ENCODE measurements around the gene SREBF2. TPM values are rescaled to one million over a fixed set of nuclear protein-coding genes. Genes with fewer than 3 reads are reported as not detected.

The SREBF2 gene
- 83.0 TPM for polyA plus RNA-seq (2013, experiment 1 of 2; ENCODE audit: insufficient read length)
- 81.7 TPM for polyA plus RNA-seq (2013, experiment 2 of 2; ENCODE audit: insufficient read length)

- peak; percentile 100 for DNase-seq
Observed at GRCh38 chr22:41832553-41833368, at the start of gene SREBF2. SREBF2 (plus strand) TSS chr22:41833105; CDS start chr22:41833271, 166 bp downstream.

DNA sequence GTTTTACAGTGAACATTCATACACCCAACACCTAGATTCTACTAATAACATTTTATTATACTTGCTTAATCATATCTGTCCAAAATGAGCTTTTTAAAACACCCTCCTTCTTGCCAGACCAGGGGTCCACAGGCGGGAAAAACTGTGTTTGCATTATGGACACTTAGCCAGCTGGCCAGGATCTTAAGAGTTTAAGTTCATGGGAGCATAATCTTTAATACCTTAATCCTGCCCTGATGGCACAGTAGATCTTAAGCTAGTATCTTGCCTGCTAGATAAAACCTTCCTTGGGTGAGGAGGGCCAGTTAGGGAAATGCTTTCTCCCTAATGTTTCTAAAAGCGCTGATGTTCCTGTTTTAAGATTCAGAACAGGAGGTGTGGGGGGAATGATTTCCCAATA, 45.6 kb upstream of the SREBF2 start:
- no peak for DNase-seq

DNA sequence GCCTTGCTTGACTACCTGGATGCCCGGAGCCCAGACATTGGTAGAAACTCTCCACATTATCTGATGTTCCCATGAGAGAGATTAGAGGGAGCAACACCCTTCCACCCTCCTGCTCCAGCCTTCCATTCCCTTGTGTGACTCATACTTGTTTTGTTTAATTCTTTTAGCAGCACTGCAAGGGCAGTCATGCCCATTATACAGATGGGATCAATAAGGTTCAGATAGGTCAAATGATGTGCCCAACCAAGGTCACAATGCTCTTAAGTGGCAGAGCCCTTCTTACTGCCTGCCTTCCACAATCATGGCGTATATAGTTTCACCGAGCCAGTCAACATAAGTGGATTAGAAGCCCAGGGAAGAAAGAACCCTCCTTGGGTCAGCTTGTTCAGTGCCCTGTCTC, 39.0 kb upstream of the SREBF2 start:
- DNase-seq = no peak

DNA sequence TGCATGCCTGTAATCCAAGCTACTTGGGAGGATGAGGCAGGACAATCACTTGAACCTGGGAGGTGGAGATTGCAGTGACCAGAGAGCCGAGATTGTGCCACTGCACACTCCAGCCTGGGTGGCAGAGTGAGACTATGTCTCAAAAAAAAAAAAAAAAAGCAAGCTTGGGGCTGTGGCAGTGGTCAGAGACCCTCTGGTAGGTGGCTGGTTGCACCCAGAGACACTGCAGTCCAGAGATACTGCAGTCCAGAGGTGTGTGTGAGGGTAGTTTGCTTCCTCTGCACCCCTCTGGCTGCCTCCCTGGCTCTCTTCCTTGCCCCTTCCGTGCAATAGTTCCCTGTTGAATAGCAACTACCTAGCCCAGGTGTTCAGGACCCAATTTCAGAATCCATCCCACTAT, 34.2 kb upstream of the SREBF2 start:
- DNase-seq = no peak

DNA sequence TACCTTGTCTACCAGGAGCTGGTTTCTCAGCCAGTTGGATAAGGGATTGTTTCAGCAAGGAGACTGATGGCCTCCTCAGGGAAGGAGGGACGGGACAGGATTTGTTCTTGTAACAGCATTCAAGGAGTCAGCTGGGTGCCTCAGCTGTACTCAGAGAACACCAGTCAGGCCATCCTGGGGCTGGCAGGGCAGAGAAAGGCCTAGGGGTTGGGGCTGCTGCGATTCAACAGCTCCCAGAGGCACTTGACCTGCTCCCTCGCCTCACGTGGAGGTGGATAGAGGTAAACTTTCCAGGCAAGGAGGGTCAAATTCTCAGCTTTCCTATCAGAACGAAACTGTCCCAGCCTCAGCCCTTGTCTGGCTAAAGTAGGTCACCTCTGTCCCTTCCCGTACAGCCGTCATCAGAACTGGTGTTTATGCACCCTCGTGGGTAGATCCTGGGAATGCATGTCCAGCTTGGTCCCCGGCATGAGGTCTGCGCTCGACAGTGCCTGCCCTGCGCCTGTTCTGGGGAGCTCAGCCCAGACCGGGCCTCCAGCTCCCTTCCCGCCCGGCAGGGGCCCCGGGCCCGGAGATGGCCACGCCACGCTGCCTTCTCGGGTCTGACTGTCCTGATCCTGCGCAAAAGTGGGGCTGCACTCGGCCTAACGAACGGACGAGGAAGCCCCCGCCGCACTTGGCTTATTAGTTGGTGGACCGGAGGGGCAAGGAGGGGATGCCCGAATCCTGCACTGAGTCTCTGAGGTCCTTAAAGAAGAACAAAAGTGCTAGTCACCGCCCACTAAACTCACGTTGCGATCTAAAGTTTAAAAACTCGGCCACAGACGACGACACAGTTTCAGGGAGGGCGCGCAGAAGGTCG, 33.2 kb upstream of the SREBF2 start:
- peak; percentile 14 for DNase-seq

DNA sequence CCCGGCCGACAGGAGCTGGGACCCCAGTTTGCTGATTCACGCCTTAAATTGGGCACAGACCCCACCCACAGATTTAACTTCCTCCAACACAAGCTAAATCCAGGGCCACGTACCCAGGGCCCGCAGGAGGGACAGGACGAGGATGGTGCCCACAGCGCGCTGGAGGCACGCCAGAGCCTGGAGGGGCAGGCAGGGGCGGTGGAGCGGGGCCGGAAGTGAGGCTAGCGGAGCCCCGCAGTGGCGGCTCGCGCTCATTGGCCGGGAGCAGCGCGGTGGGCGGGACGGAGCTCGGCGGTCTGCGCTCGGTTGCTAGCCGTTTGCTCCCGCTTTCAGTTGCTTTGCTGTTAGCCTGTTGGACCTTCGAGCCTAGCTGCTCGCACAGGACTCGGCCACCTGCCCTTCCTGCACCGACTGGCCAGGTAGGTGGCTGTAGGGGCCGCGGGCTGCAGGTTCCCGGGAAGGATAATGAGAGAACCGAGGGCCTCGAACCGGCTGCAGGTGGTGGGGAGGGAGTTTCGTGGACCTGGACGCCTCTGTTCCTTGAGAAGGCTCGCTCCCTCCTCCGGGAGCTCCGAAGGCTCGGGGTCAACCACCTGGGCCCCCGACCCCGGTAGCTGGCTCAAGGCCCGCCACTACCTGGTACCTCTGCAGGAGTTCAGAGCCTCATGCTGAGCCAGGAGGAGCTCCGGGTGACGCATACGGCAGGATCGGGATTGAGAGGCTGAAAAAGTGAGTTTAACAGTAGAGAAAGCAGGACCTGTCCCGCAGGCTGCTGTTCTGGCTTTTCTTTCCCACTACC, 32.4 kb upstream of the SREBF2 start, which contains the start of gene CCDC134:
Gene CCDC134, plus strand, starts transcription at position 332 of the 799 bp plus-strand sequence. CDS start 8,212 bp downstream, outside the sequence.
- DNase-seq = peak; percentile 86

GRCh38 chr22:41801147-41801819, 31.6 kb upstream of the SREBF2 start:
- DNase-seq = no peak

DNA sequence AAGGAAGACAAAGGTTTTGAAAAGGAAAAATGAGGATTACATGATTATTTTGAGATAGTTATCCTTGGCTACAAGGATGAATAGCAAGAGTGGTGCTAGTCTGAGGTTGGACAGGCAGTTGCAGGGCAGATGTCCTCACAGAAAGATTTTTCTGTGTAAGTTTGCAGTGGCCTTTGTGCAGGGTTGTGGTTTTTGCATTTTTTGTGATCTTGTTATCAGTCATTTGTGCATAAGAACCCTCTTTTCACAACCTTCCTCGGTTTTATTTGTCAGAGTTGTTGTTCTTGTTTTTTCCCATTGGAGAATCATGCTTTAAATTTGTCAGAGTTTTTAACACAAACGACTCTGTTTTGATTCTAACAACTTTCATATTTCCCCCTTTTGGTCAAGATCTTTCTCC, 31.0 kb upstream of the SREBF2 start:
- no peak for DNase-seq

DNA sequence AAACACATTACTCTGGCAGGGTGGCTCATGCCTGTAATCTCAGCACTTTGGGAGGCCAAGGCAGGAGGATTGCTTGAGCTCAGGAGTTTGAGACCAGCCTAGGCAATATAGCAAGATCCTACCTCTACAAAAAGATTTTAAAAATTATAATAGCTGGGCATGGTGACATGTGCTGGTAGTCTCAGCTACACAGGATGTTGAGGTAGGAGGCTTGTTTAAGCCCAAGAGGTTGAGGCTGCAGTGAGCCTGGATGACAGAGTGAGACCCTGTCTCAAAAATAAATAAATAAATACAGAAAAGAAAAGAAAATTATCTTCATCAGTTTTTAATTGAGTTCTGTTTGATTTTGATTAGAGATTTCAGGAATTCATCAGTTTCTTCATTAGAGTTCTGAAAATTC, 27.3 kb upstream of the SREBF2 start:
- no peak for DNase-seq

DNA sequence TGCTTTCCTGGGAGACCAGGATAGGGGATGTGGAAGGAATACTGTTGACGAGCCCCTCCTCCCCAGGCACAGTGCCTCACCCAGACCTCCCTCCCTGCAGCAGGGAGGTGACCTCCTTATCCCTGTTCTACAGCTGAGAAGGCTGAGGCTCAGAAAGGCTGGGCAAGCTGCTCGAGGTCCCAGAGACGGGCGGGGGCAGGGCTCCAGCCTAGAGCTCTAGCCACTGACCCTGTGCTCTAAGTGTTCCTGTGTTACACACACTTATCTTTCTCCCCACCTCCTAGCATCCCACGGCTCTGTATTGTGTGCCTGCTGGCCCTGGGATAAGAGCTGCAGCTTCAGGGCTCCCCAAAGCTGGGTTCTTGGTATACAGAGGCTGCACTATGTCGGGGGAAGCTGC, 24.5 kb upstream of the SREBF2 start:
- DNase-seq = no peak

GRCh38 chr22:41810022-41810421, 22.9 kb upstream of the SREBF2 start:
- no peak for DNase-seq

DNA sequence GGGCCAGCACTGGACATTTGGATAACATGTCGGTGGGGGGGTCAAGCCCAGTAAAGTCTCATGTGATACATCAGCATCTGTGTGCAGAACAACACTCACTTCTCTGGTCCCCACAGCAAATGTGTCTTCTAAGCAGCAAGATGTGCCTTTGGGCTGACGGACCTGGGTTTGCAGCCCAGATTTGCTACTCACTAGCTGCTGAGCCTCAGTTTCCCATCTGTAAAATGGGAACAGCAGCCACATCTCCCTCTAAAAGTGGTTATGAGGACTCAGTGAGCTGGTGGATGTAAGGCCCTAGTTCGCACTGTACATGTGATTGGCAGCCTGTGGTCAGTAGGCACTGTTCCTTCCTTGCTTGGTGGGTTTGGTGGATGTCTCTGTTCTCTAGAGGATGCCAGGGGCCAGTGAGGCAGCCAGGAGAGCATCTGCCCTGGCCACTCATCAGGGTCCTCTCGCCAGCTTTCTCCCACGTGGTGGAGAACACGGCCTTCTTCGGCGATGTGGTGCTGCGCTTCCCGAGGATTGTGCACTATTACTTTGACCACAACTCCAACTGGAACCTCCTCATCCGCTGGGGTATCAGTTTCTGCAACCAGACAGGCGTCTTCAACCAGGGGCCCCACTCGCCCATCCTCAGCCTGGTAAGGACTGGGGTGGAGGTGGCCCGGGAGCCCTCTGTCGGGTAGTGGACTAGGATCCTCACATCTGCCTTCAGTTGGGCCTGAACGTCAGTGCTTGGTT, 19.9 kb upstream of the SREBF2 start:
- DNase-seq = no peak

DNA sequence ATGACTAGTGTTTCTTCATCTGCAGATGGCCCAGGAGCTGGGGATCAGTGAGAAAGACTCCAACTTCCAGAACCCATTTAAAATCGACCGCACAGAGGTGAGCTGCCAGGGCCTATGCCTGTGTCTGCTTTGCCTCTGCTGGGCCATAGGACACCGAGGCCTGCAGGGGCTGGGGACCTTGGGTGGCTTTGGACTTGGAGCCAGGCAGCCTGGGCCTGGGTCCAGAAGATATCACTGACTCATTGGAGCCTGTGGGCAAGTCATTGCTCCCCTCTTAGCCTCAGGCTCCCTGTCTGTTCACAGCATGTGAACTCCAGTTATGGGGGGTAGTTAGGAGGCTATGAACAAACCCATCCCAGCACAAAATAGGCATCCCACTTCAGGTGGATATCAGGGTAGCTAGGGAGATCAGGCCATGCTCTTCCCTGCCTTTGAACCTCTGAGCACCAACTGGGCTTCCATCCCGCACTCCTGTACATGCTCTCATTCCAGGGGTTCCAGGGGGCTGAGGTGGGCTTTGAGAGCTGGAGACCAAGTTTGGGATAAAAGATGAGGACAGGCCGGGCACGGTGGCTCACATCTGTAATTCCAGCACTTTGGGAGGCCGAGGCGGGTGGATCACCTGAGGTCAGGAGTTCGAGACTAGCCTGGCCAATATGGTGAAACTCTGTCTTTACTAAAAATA, 19.0 kb upstream of the SREBF2 start:
- DNase-seq = no peak

- DNase-seq = no peak
Observed at GRCh38 chr22:41815716-41816115, 17.2 kb upstream of the SREBF2 start.

- no peak for DNase-seq
Observed at GRCh38 chr22:41816241-41816640, 16.7 kb upstream of the SREBF2 start.

DNA sequence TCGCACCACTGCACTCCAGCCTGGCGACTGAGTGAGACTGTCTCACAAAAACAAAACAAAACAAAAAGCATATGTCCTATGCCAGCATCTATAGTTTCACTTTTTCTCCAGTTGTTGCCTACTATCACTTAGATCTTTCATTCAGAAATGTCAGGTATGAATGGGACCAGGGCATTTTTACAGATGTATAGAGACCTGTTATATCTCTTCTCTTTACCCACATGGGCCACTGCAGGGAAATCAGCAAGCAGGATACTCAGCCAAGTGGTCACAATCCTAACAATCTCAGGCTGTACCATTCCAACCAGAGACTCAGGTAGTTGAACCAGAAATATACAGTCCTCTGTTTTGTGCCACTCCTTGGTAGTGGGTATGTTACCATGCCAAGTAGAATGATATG, 16.0 kb upstream of the SREBF2 start:
- DNase-seq = no peak

DNA sequence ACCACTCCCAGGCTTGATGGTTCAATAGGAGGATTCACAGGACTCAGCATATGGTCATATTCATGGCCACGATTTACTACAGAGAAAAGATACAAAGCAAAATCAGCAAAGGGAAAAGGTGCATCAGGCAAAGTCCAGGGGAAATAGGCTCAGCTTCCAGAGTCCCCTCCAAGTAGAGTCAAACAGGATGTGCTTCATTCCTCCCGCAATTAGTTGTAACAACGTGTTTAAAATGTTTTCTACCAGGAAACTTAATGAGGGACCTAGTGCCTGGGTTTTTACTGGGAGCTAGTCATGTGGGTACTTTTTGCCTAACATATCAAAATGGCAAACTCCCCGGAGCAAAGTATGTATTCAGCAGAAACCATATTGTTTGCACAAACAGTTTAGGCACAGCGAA, 14.9 kb upstream of the SREBF2 start:
- no peak for DNase-seq

GRCh38 chr22:41818596-41818995, 14.3 kb upstream of the SREBF2 start:
- no peak for DNase-seq

DNA sequence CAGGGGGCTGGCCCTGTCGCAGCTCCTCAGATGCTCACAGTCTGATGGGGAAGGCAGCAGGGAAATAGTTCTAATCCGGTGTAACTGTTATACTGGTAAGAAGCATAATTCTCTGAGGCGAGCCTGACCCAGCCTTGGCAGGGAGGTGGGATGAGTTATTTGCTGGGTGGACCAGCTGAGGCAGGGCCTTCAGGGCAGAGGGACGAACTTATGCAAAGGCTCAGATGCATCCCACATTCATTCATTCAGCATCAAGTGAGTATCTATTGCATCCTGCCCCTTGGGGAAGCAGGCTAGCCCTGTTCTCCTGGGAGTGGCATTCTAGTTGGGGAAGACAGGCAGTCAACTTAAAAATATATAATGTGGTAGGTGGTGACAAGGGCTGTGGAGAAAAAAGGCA, 13.6 kb upstream of the SREBF2 start:
- no peak for DNase-seq

- DNase-seq = no peak
Observed at GRCh38 chr22:41820447-41820846, 12.5 kb upstream of the SREBF2 start.

All from fibroblast of skin of abdomen (primary cell).